H9 (cell line): ENCODE measurements around the gene UST. TPM values are rescaled to one million over a fixed set of nuclear protein-coding genes. Genes with fewer than 3 reads are reported as not detected.

Experiments
- DNase-seq: peaks from one replicate; pipeline ENCODE4 v3.0.0-alpha.2; 2017
- H2AFZ ChIP-seq: one replicate; pipeline ENCODE4 v1.6.1; 2013; ENCODE audit warnings: mild to moderate bottlenecking, low read length, control low read depth, moderate library complexity
- H2AK5ac ChIP-seq: 2 replicates; pipeline ENCODE4 v1.6.1; 2013; ENCODE audit warnings: low read length, control low read depth, mixed read lengths; ENCODE audit not compliant: insufficient read length
- H2BK120ac ChIP-seq: one replicate; pipeline ENCODE4 v1.6.1; 2013; ENCODE audit warnings: low read depth, mild to moderate bottlenecking, low read length, control low read depth, inconsistent platforms; ENCODE audit not compliant: poor library complexity, severe bottlenecking
- H2BK12ac ChIP-seq: 2 replicates; pipeline ENCODE4 v1.6.1; 2013; ENCODE audit warnings: low read length, control low read depth, mixed read lengths, low read depth; ENCODE audit not compliant: insufficient read length
- H2BK15ac ChIP-seq: 2 replicates; pipeline ENCODE4 v1.6.1; 2013; ENCODE audit warnings: low read depth, low read length, control low read depth
- H2BK20ac ChIP-seq: one replicate; pipeline ENCODE4 v1.6.1; 2013; ENCODE audit warnings: low read depth, mild to moderate bottlenecking, low read length, control low read depth, inconsistent platforms; ENCODE audit not compliant: poor library complexity, severe bottlenecking
- H2BK5ac ChIP-seq: 2 replicates; pipeline ENCODE4 v1.6.1; 2013; ENCODE audit warnings: low read length, control low read depth, mixed read lengths; ENCODE audit not compliant: insufficient read length
- H3K14ac ChIP-seq: 2 replicates; pipeline ENCODE4 v1.6.1; 2013; ENCODE audit warnings: low read length, control low read depth; ENCODE audit not compliant: insufficient read depth
- H3K18ac ChIP-seq: 2 replicates; pipeline ENCODE4 v1.6.1; 2013; ENCODE audit warnings: low read depth, mild to moderate bottlenecking, mixed read lengths, low read length, control low read depth; ENCODE audit not compliant: insufficient read length
- H3K23ac ChIP-seq: 2 replicates; pipeline ENCODE4 v1.6.1; 2013; ENCODE audit warnings: low read length, control low read depth, mixed read lengths, low read depth; ENCODE audit not compliant: insufficient read length
- H3K23me2 ChIP-seq: 2 replicates; pipeline ENCODE4 v1.6.1; 2013; ENCODE audit warnings: low read depth, mild to moderate bottlenecking, mixed read lengths, low read length, control low read depth; ENCODE audit not compliant: insufficient read length, poor library complexity, severe bottlenecking
- H3K27ac ChIP-seq: 2 replicates; pipeline ENCODE4 v1.5.1; 2013; ENCODE audit warnings: low read length, control low read depth, mixed read lengths, low read depth; ENCODE audit not compliant: insufficient read length
- H3K27me3 ChIP-seq: 2 replicates; pipeline ENCODE4 v1.6.1; 2013; ENCODE audit warnings: low read length, control low read depth, inconsistent platforms; ENCODE audit not compliant: insufficient read depth
- H3K4ac ChIP-seq: 2 replicates; pipeline ENCODE4 v1.6.1; 2013; ENCODE audit warnings: low read depth, mild to moderate bottlenecking, control low read depth, inconsistent platforms, low read length, moderate library complexity
- H3K4me1 ChIP-seq: 2 replicates; pipeline ENCODE4 v1.6.1; 2013; ENCODE audit warnings: low read length, control low read depth, inconsistent platforms; ENCODE audit not compliant: insufficient read depth
- H3K4me2 ChIP-seq: 2 replicates; pipeline ENCODE4 v1.6.1; 2013; ENCODE audit warnings: low read length, control low read depth, mixed read lengths; ENCODE audit not compliant: insufficient read length, insufficient read depth
- H3K56ac ChIP-seq: 2 replicates; pipeline ENCODE4 v1.6.1; 2013; ENCODE audit warnings: low read depth, mild to moderate bottlenecking, mixed read lengths, low read length, control low read depth; ENCODE audit not compliant: insufficient read length
- H3K79me1 ChIP-seq: 2 replicates; pipeline ENCODE4 v1.6.1; 2013; ENCODE audit warnings: low read depth, mild to moderate bottlenecking, moderate library complexity, low read length, control low read depth, inconsistent platforms; ENCODE audit not compliant: insufficient read depth, poor library complexity, severe bottlenecking
- H3K79me2 ChIP-seq: 2 replicates; pipeline ENCODE4 v1.6.1; 2013; ENCODE audit warnings: low read length, control low read depth, inconsistent platforms; ENCODE audit not compliant: insufficient read depth
- H3K9ac ChIP-seq: 2 replicates; pipeline ENCODE4 v1.6.1; 2013; ENCODE audit warnings: low read length, control low read depth, mixed read lengths; ENCODE audit not compliant: insufficient read length; ENCODE audit errors: extremely low read depth
- H3K9me3 ChIP-seq: one replicate; pipeline ENCODE4 v1.6.1; 2013; ENCODE audit warnings: low read depth, low read length, inconsistent platforms; ENCODE audit not compliant: control insufficient read depth
- H3T11ph ChIP-seq: one replicate; pipeline ENCODE4 v1.6.1; 2013; ENCODE audit warnings: mild to moderate bottlenecking, low read length, control low read depth, inconsistent platforms
- H4K20me1 ChIP-seq: one replicate; pipeline ENCODE4 v1.6.1; 2013; ENCODE audit not compliant: control insufficient read depth, insufficient read length, insufficient read depth
- H4K5ac ChIP-seq: 2 replicates; pipeline ENCODE4 v1.6.1; 2013; ENCODE audit warnings: low read depth, mild to moderate bottlenecking, mixed read lengths, low read length, control low read depth; ENCODE audit not compliant: insufficient read length
- H4K8ac ChIP-seq: replicated peaks from 2 replicates; pipeline ENCODE4 v1.6.1; 2013; ENCODE audit warnings: low read length, control low read depth, mixed read lengths, low read depth; ENCODE audit not compliant: insufficient read length
- H4K91ac ChIP-seq: 2 replicates; pipeline ENCODE4 v1.6.1; 2013; ENCODE audit warnings: low read depth, mild to moderate bottlenecking, moderate library complexity, mixed read lengths, low read length, control low read depth; ENCODE audit not compliant: insufficient read length
- H3K27ac Mint-ChIP-seq, 3 experiments: 2 replicates in 2 of 3; 3 replicates in 1 of 3; pipeline ENCODE4 v1.8.0; 2020 to 2021; ENCODE audit warnings: mixed read lengths in 3 of 3, mild to moderate bottlenecking in 1 of 3, moderate library complexity in 1 of 3
- H3K27me3 Mint-ChIP-seq: 2 replicates; pipeline ENCODE4 v1.8.0; 2021; ENCODE audit warnings: low read depth, mild to moderate bottlenecking, moderate library complexity, mixed read lengths
- H3K36me3 Mint-ChIP-seq, 3 experiments: 2 replicates in 2 of 3; 3 replicates in 1 of 3; pipeline ENCODE4 v1.8.0; 2020 to 2021; ENCODE audit warnings: low read depth in 3 of 3, mixed read lengths in 3 of 3; ENCODE audit not compliant: insufficient read depth in 1 of 3
- H3K4me1 Mint-ChIP-seq, 2 experiments: 2 replicates each; pipeline ENCODE4 v1.8.0; 2020; ENCODE audit warnings: mixed read lengths in 2 of 2
- H3K4me3 Mint-ChIP-seq, 2 experiments: 2 replicates in 1 of 2; 3 replicates in 1 of 2; pipeline ENCODE4 v1.8.0; 2020 to 2021; ENCODE audit warnings: mild to moderate bottlenecking in 2 of 2, mixed read lengths in 2 of 2, moderate library complexity in 1 of 2
- H3K9me3 Mint-ChIP-seq, 2 experiments: 2 replicates in 1 of 2; 3 replicates in 1 of 2; pipeline ENCODE4 v1.8.0; 2020; ENCODE audit warnings: mild to moderate bottlenecking in 2 of 2, mixed read lengths in 2 of 2, moderate library complexity in 1 of 2
- CTCF ChIP-seq: fragments of 200-600 bp; sonication (generic); conservative IDR thresholded peaks from 3 replicates; pipeline ENCODE4 v1.8.0; 2021; ENCODE audit warnings: antibody characterized with exemption, mild to moderate bottlenecking
- WGBS: extraction: QIAGEN DNeasy Blood & Tissue Kit; methylation state at CpG from one replicate; pipeline ENCODE4 v1.1.7; 2013; ENCODE audit warnings: missing lambda C conversion rate, low lambda C conversion rate, mixed read lengths; ENCODE audit not compliant: insufficient read length; ENCODE audit errors: extremely low coverage; 5-methylcytosine and 5-hydroxymethylcytosine counted together
- total RNA-seq: library from RNA; stranded (reverse); gene quantifications from 2 replicates; pipeline ENCODE4 v1.2.1, GENCODE V29; 2021

The UST gene
- total RNA-seq, 1 experiment from 2014 or later: 14.4 TPM

GRCh38 chr6:148855744-148856143 is 108.9 kb downstream of the UST start:
- Mint-ChIP-seq H3K9me3 (peaks cover 3 to 6% of the 10 kb centered on the region in 2 experiments; a peak in 4 of 5 replicates), H3K4me1 (peaks cover 35 to 49% of the 10 kb centered on the region in 2 experiments), H3K27ac (peak overlapping the region in 1 of 3 experiments; percentile 48; a peak in 2 of 7 replicates), H3K4me3 (no peak overlapping the region), H3K36me3 (peaks cover 0 to 11% (median 0%) of the 10 kb centered on the region in 3 experiments; a peak in 3 of 7 replicates), H3K27me3 (no peaks in the 10 kb centered on the region)
- Histone ChIP-seq H3K14ac (no peak overlapping the region; the same call in 1 of the 2 replicates), H3K79me2 (peaks cover 23% of the 10 kb centered on the region; the same call in 1 of the 2 replicates), H4K91ac (no peak overlapping the region), H2BK5ac (no peak overlapping the region), H3K27ac (no peak overlapping the region), H3K56ac (no peak overlapping the region), H3K4me2 (no peak overlapping the region), H2AFZ (no peak overlapping the region), H4K5ac (no peak overlapping the region), H3K18ac (no peak overlapping the region), H3K79me1 (peaks cover 14% of the 10 kb centered on the region), H4K8ac (no peak overlapping the region), H2BK20ac (no peak overlapping the region), H2AK5ac (no peak overlapping the region), H3K23me2 (no peaks in the 10 kb centered on the region), H3K4me1 (peaks cover 9% of the 10 kb centered on the region; the same call in 1 of the 2 replicates), H3K23ac (no peak overlapping the region), H3K9me3 (no peaks in the 10 kb centered on the region), H2BK15ac (no peak overlapping the region), H4K20me1 (no peaks in the 10 kb centered on the region), H3K4ac (no peak overlapping the region), H3T11ph (no peak overlapping the region), H2BK12ac (no peak overlapping the region), H3K9ac (no peak overlapping the region), H2BK120ac (no peak overlapping the region), H3K27me3 (no peaks in the 10 kb centered on the region)
- no peak for DNase-seq
- TF ChIP-seq CTCF: no peak
- WGBS: no CpG with 5 or more reads among the region's 7 CpGs
